Ectodermal cell (in vitro differentiated cells): ENCODE data around the gene INPP5A.

ENCODE experiments used
- H3K27ac ChIP-seq: 2 replicates; pipeline ENCODE4 v1.7.0; 2013; ENCODE audit warnings: mild to moderate bottlenecking, low read depth, low read length; ENCODE audit not compliant: insufficient read depth, poor library complexity, severe bottlenecking
- H3K27me3 ChIP-seq: 2 replicates; pipeline ENCODE4 v1.7.0; 2013; ENCODE audit warnings: mild to moderate bottlenecking, low read length; ENCODE audit not compliant: insufficient read depth, control insufficient read depth, poor library complexity, severe bottlenecking
- H3K36me3 ChIP-seq: one replicate; pipeline ENCODE4 v1.7.0; 2013; ENCODE audit warnings: low read length; ENCODE audit not compliant: control insufficient read depth, insufficient read depth
- H3K4me1 ChIP-seq: one replicate; pipeline ENCODE4 v1.7.0; 2013; ENCODE audit warnings: low read length; ENCODE audit not compliant: control insufficient read depth, insufficient read depth
- H3K4me3 ChIP-seq: 2 replicates; pipeline ENCODE4 v1.7.0; 2013; ENCODE audit warnings: low read depth, low read length, control low read depth; ENCODE audit not compliant: insufficient read depth
- H3K9me3 ChIP-seq: 2 replicates; pipeline ENCODE4 v1.7.0; 2013; ENCODE audit warnings: mild to moderate bottlenecking, low read length, moderate library complexity; ENCODE audit not compliant: control insufficient read depth
- WGBS, 2 experiments: methylation state at CpG; one replicate each; pipeline ENCODE4 v1.1.7; 2013; ENCODE audit warnings: missing lambda C conversion rate in 2 of 2; 5-methylcytosine and 5-hydroxymethylcytosine counted together

The INPP5A gene

DNA sequence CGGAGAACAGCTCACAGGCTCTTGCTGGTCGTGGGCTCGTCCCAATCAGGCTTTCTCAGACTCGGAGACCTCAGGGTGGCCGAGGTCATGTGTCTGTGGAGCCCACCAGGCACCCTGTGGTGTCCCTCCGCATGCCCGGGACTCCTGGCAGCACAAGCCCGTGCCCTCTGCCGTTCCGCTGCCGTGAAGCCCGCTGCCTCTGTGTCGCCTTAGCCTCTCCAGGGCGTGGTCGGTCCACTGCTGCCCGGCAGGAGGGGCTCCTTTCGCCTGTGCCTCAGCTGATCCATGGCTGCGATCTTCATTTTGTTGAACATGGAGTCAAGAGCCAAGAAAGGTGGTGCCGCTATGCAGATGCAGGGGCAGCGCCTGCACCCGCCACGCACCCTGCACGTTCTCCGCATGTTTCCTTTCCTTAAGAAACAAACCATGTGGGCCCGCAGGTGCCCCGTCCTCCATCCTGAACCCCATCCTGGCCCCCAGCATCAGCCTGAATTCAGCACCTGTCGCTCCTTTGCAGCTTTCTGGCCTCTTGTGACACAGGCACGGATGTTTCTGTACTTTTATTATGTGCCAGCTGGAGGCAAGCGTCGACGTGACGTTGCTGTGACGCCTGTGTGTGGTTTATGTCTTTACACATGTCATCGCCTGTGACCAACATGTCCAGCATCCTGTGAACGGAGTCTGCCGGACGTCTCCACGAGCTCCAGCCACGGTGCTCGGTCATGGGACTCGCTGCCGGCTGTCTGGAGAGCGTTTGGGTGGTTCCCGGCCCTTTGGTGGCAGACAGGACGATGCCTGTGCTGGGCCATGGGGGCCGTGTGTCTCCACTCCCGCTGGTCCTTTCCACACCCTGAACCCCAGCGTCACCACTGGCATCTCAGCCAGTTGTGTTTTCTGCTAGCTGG is 178.4 kb downstream of the INPP5A start:
- Histone ChIP-seq H3K9me3 (no peaks in the 10 kb centered on the region), H3K4me3 (no peak overlapping the region), H3K4me1 (peaks cover 17% of the 10 kb centered on the region), H3K27ac (no peak overlapping the region), H3K27me3 (peaks cover 28% of the 10 kb centered on the region), H3K36me3 (no peaks in the 10 kb centered on the region)
- WGBS, 2 experiments, result 93% methylated on average over 48 of the region's 48 CpGs

GRCh38 chr10:132716691-132717490 is 179.3 kb downstream of the INPP5A start:
- Histone ChIP-seq H3K4me1 (peaks cover 17% of the 10 kb centered on the region), H3K4me3 (no peak overlapping the region), H3K27me3 (peaks cover 23% of the 10 kb centered on the region), H3K27ac (no peak overlapping the region), H3K9me3 (no peaks in the 10 kb centered on the region), H3K36me3 (no peaks in the 10 kb centered on the region)
- 80 to 82% methylated on average over 27 of the region's 27 CpGs for WGBS, 2 experiments

GRCh38 chr10:132721725-132722124 is 184.1 kb downstream of the INPP5A start:
- no peak overlapping the region for H3K4me3 ChIP-seq
- 95% methylated on average over 6 of the region's 6 CpGs for WGBS, 2 experiments
- no peaks in the 10 kb centered on the region for H3K4me1 ChIP-seq
- H3K36me3 ChIP-seq, result no peaks in the 10 kb centered on the region
- no peaks in the 10 kb centered on the region for H3K9me3 ChIP-seq
- peaks cover 3% of the 10 kb centered on the region for H3K27me3 ChIP-seq
- H3K27ac ChIP-seq, result no peak overlapping the region

DNA sequence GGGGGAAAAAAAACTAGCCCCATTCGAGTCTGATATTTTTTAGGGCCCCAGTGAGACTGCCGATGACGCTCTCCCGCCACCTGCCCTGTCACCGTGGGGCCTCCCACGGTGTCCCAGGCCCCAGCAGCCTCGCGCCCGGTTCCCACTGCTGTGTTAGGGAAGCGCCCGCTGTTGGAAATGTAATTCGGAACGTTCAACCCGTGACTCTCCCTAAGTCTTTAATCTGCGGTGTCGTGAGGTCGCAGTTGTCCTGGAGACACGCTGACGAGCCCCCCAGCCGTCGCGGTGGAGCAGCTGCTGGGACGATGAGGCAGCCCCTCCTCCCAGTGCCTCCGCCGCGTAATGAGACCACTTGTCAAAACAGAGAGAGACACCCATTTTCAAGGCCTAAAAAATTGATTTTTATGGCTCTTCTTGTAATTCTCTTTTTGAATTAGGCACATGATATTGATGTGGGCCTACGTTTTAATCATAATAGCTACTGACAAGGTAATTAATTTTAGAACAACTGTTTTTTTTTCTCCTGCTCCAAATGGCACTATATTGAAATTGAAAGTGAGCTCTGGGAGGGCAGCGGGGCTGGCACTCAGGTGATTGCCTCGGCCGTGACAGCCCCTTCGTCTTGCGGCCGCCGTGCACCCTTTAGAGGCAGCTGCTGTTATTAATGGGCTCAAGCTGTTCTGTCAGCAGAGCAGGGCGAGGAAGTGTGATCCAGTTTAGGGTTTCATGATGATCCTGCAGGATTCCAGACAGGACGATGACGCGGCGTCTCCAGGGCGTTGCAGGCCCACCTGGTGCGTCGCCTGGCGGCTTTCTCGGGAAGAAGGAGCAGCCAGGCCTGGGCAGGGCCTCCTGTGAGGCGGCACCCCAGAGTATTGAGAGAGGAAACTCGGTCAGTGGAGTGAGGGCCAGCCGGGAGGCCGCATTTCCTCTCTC is 185.1 kb downstream of the INPP5A start:
- Histone ChIP-seq H3K9me3 (no peaks in the 10 kb centered on the region), H3K27me3 (no peaks in the 10 kb centered on the region), H3K4me1 (no peaks in the 10 kb centered on the region), H3K27ac (no peak overlapping the region), H3K4me3 (no peak overlapping the region), H3K36me3 (no peaks in the 10 kb centered on the region)
- WGBS, 2 experiments, result 79 to 83% methylated on average over 47 to 48 of the region's 48 CpGs

DNA sequence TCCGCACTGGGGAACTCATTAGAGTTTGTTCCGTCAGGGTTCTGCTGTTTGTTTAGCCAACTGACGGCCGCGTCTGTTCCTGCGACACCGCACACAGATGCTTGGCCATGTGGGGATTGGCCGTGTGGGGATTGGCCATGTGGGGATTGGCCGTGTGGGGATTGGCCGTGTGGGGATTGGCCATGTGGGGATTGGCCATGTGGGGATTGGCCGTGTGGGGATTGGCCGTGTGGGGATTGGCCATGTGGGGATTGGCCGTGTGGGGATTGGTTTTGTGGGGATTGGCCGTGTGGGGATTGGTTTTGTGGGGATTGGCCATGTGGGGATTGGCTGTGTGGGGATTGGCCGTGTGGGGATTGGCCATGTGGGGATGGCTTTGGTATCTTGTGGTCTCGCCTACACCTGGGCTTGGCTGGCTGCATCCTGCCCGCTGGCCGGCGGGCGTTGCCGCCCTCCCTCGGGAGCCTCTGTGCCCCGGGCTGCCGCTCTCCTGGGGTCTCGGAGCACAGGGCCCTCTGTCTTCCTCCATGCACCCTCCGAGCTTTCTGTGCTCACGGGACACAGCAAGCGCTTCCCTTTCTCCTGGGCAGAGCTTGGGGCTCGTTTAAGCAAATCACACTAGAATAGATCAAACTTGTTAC is 185.9 kb downstream of the INPP5A start:
- 95 to 96% methylated on average over 29 of the region's 29 CpGs for WGBS, 2 experiments
- no peaks in the 10 kb centered on the region for H3K36me3 ChIP-seq
- H3K9me3 ChIP-seq, result no peaks in the 10 kb centered on the region
- H3K27me3 ChIP-seq, result no peaks in the 10 kb centered on the region
- H3K27ac ChIP-seq, result no peak overlapping the region
- H3K4me1 ChIP-seq, result no peaks in the 10 kb centered on the region
- H3K4me3 ChIP-seq, result no peak overlapping the region

- Histone ChIP-seq H3K36me3 (no peaks in the 10 kb centered on the region), H3K4me3 (no peak overlapping the region), H3K27me3 (no peaks in the 10 kb centered on the region), H3K4me1 (no peaks in the 10 kb centered on the region), H3K9me3 (no peaks in the 10 kb centered on the region), H3K27ac (no peak overlapping the region)
- 89% methylated on average over 9 of the region's 9 CpGs for WGBS, 2 experiments
These were observed 186.9 kb downstream of the INPP5A start for GRCh38 chr10:132724446-132724845.

GRCh38 chr10:132725202-132725601 is 187.6 kb downstream of the INPP5A start:
- H3K4me1 ChIP-seq, result no peaks in the 10 kb centered on the region
- H3K36me3 ChIP-seq, result no peaks in the 10 kb centered on the region
- no peak overlapping the region for H3K27ac ChIP-seq
- H3K9me3 ChIP-seq, result no peaks in the 10 kb centered on the region
- 95 to 96% methylated on average over 16 of the region's 16 CpGs for WGBS, 2 experiments
- no peak overlapping the region for H3K4me3 ChIP-seq
- H3K27me3 ChIP-seq, result no peaks in the 10 kb centered on the region

DNA sequence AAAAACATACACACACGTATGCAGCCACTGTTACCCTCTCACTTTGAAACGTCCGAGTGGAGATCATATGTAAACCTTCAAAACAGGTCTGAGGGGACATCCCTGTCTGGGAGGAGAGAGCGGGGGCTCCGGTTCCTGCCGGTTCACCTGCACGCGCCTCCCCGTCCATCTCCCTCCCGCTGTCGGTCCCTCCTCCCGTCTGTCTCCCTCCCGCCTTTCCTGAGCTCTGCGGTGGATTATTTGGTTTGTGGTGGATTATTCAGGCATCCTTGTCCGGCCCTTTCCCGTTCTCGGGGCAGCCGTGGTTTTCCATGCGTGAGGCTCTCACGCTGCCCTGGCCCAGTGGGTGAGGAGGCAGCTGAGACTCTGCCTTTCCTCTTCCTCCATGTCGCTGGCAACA is 188.6 kb downstream of the INPP5A start:
- Histone ChIP-seq H3K9me3 (no peaks in the 10 kb centered on the region), H3K27ac (no peak overlapping the region), H3K4me1 (no peaks in the 10 kb centered on the region), H3K27me3 (no peaks in the 10 kb centered on the region), H3K36me3 (no peaks in the 10 kb centered on the region), H3K4me3 (no peak overlapping the region)
- WGBS, 2 experiments, result 92 to 95% methylated on average over 21 of the region's 21 CpGs

DNA sequence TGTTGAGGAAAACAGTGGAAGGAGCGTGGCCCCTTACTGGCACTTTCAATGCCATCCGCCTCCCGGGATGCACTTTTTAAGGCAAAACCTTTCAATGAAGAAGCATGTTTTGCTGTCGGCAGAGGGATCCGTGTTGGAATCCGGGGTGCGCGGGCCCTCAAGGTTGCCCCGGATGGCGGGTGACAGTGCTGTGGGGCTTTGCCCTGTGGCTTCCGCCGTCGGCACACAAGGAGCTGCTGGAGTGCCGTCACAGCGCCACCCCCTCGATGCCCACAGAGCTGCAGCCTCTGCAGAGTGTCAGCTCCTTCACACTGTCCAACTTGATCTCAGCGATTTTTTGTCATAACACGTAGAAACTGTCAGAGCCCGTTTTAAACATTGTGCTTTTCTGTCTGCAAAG is 189.4 kb downstream of the INPP5A start:
- H3K27ac ChIP-seq, result no peak overlapping the region
- WGBS, 2 experiments, result 95 to 96% methylated on average over 19 of the region's 19 CpGs
- no peaks in the 10 kb centered on the region for H3K4me1 ChIP-seq
- no peaks in the 10 kb centered on the region for H3K36me3 ChIP-seq
- no peaks in the 10 kb centered on the region for H3K27me3 ChIP-seq
- H3K9me3 ChIP-seq, result no peaks in the 10 kb centered on the region
- no peak overlapping the region for H3K4me3 ChIP-seq
